Muscle of arm (tissue), 12 donors: Measurements from ENCODE around the gene RALB. TPM values are rescaled to one million over a fixed set of nuclear protein-coding genes. Genes with fewer than 3 reads are reported as not detected.
"Not testable (repeated sequence)": the region's sequence is repeated elsewhere in the genome, so short reads cannot be mapped to it uniquely, and the experiment has no call there.

ENCODE experiments used
- DNase-seq: peaks from one replicate; pipeline ENCODE4 v3.0.0-alpha.2; 2013
- polyA plus RNA-seq, 12 donors: library from polyadenylated mRNA; unstranded; fragments of 120-200 nt; gene quantifications; one replicate each; pipeline ENCODE4 v1.2.1, GENCODE V29; 2013; ENCODE audit not compliant: insufficient read length in 12 of 12

Gene RALB
- polyA plus RNA-seq, 12 donors, result 47.5 to 87.9 (median 57.3) TPM; not detected in 1

GRCh38 chr2:120288016-120288373 lies 35.3 kb downstream of the RALB start:
- no peak for DNase-seq

GRCh38 chr2:120289221-120289906 lies 36.7 kb downstream of the RALB start:
- no peak for DNase-seq

GRCh38 chr2:120290737-120291136 lies 38.1 kb downstream of the RALB start:
- no peak for DNase-seq

- DNase-seq, result no peak
These were observed 39.0 kb downstream of the RALB start for GRCh38 chr2:120291401-120292311.

- DNase-seq, result no peak
These were observed 40.7 kb downstream of the RALB start for GRCh38 chr2:120293096-120294007.

- DNase-seq, result no peak
These were observed 41.3 kb downstream of the RALB start for GRCh38 chr2:120294008-120294340.

GRCh38 chr2:120298173-120298835 lies 45.7 kb downstream of the RALB start:
- no peak for DNase-seq

- DNase-seq, result no peak
These were observed 46.4 kb downstream of the RALB start for GRCh38 chr2:120299004-120299403.

GRCh38 chr2:120299561-120299960 lies 46.9 kb downstream of the RALB start:
- DNase-seq, result no peak

GRCh38 chr2:120300385-120300784 lies 47.7 kb downstream of the RALB start:
- DNase-seq, result no peak

- DNase-seq, result no peak
These were observed 48.6 kb downstream of the RALB start for GRCh38 chr2:120301284-120301683.

- no peak for DNase-seq
These were observed 49.6 kb downstream of the RALB start for GRCh38 chr2:120302301-120302700.

GRCh38 chr2:120303177-120303576 lies 50.5 kb downstream of the RALB start:
- DNase-seq, result no peak

GRCh38 chr2:120305296-120305695 lies 52.6 kb downstream of the RALB start:
- DNase-seq, result no peak

- no peak for DNase-seq
These were observed 53.4 kb downstream of the RALB start for GRCh38 chr2:120305937-120306490.

- DNase-seq, result no peak
These were observed 54.8 kb downstream of the RALB start for GRCh38 chr2:120307482-120307881.

- DNase-seq, result no peak
These were observed 55.6 kb downstream of the RALB start for GRCh38 chr2:120308038-120308910.

GRCh38 chr2:120310136-120310535 lies 57.5 kb downstream of the RALB start:
- no peak for DNase-seq

- not testable (repeated sequence) for DNase-seq
These were observed 58.2 kb downstream of the RALB start for GRCh38 chr2:120310841-120311240.

- no peak for DNase-seq
These were observed 59.4 kb downstream of the RALB start for GRCh38 chr2:120312076-120312475.
